NK-92 (cell line): ENCODE data around the gene NPAS3.

ENCODE experiments used
- DNase-seq: peaks from one replicate; lab custom pipeline; 2025; ENCODE audit not compliant: unreplicated experiment; lab: John Stamatoyannopoulos, UW

NPAS3 gene

GRCh38 chr14:33163109-33163508, 224.4 kb downstream of the NPAS3 start:
- DNase-seq, result no peak

- no peak for DNase-seq
Measured at GRCh38 chr14:33163600-33163999, 224.9 kb downstream of the NPAS3 start.

GRCh38 chr14:33165144-33165925, 226.7 kb downstream of the NPAS3 start:
- no peak for DNase-seq

- no peak for DNase-seq
Measured at GRCh38 chr14:33165926-33166289, 227.2 kb downstream of the NPAS3 start.

GRCh38 chr14:33175951-33176350, 237.3 kb downstream of the NPAS3 start:
- DNase-seq, result no peak

GRCh38 chr14:33184587-33184986, 245.9 kb downstream of the NPAS3 start:
- DNase-seq, result no peak

- no peak for DNase-seq
Measured at GRCh38 chr14:33186656-33187055, 248.0 kb downstream of the NPAS3 start.

- DNase-seq, result no peak
Measured at GRCh38 chr14:33188880-33189279, 250.2 kb downstream of the NPAS3 start.

GRCh38 chr14:33191855-33192254, 253.2 kb downstream of the NPAS3 start:
- no peak for DNase-seq

- no peak for DNase-seq
Measured at GRCh38 chr14:33194551-33194950, 255.9 kb downstream of the NPAS3 start.

- no peak for DNase-seq
Measured at GRCh38 chr14:33198684-33199083, 260.0 kb downstream of the NPAS3 start.

- no peak for DNase-seq
Measured at GRCh38 chr14:33201116-33201515, 262.4 kb downstream of the NPAS3 start.

GRCh38 chr14:33206981-33207380, 268.3 kb downstream of the NPAS3 start:
- DNase-seq, result no peak

GRCh38 chr14:33207467-33208017, 268.9 kb downstream of the NPAS3 start:
- no peak for DNase-seq

- no peak for DNase-seq
Measured at GRCh38 chr14:33210311-33210710, 271.6 kb downstream of the NPAS3 start.

- no peak for DNase-seq
Measured at GRCh38 chr14:33218026-33218425, 279.3 kb downstream of the NPAS3 start.

GRCh38 chr14:33219957-33220356, 281.3 kb downstream of the NPAS3 start:
- DNase-seq, result no peak

- no peak for DNase-seq
Measured at GRCh38 chr14:33229269-33229929, 290.7 kb downstream of the NPAS3 start.

GRCh38 chr14:33230021-33230420, 291.3 kb downstream of the NPAS3 start:
- DNase-seq, result no peak

- DNase-seq, result no peak
Measured at GRCh38 chr14:33232031-33232430, 293.4 kb downstream of the NPAS3 start.

GRCh38 chr14:33237115-33237740, 298.5 kb downstream of the NPAS3 start:
- DNase-seq, result no peak

GRCh38 chr14:33239465-33239864, 300.8 kb downstream of the NPAS3 start:
- no peak for DNase-seq
